H9 (cell line): ENCODE measurements around the gene PDIA6. TPM values are rescaled to one million over a fixed set of nuclear protein-coding genes. Genes with fewer than 3 reads are reported as not detected.
"Not testable (repeated sequence)": the region's sequence is repeated elsewhere in the genome, so short reads cannot be mapped to it uniquely, and the experiment has no call there.

ENCODE experiments used
- DNase-seq: peaks from one replicate; pipeline ENCODE4 v3.0.0-alpha.2; 2017
- H2AFZ ChIP-seq: one replicate; pipeline ENCODE4 v1.6.1; 2013; ENCODE audit warnings: mild to moderate bottlenecking, low read length, control low read depth, moderate library complexity
- H2AK5ac ChIP-seq: 2 replicates; pipeline ENCODE4 v1.6.1; 2013; ENCODE audit warnings: low read length, control low read depth, mixed read lengths; ENCODE audit not compliant: insufficient read length
- H2BK120ac ChIP-seq: one replicate; pipeline ENCODE4 v1.6.1; 2013; ENCODE audit warnings: low read depth, mild to moderate bottlenecking, low read length, control low read depth, inconsistent platforms; ENCODE audit not compliant: poor library complexity, severe bottlenecking
- H2BK12ac ChIP-seq: 2 replicates; pipeline ENCODE4 v1.6.1; 2013; ENCODE audit warnings: low read length, control low read depth, mixed read lengths, low read depth; ENCODE audit not compliant: insufficient read length
- H2BK15ac ChIP-seq: 2 replicates; pipeline ENCODE4 v1.6.1; 2013; ENCODE audit warnings: low read depth, low read length, control low read depth
- H2BK20ac ChIP-seq: one replicate; pipeline ENCODE4 v1.6.1; 2013; ENCODE audit warnings: low read depth, mild to moderate bottlenecking, low read length, control low read depth, inconsistent platforms; ENCODE audit not compliant: poor library complexity, severe bottlenecking
- H2BK5ac ChIP-seq: 2 replicates; pipeline ENCODE4 v1.6.1; 2013; ENCODE audit warnings: low read length, control low read depth, mixed read lengths; ENCODE audit not compliant: insufficient read length
- H3K14ac ChIP-seq: 2 replicates; pipeline ENCODE4 v1.6.1; 2013; ENCODE audit warnings: low read length, control low read depth; ENCODE audit not compliant: insufficient read depth
- H3K18ac ChIP-seq: 2 replicates; pipeline ENCODE4 v1.6.1; 2013; ENCODE audit warnings: low read depth, mild to moderate bottlenecking, mixed read lengths, low read length, control low read depth; ENCODE audit not compliant: insufficient read length
- H3K23ac ChIP-seq: 2 replicates; pipeline ENCODE4 v1.6.1; 2013; ENCODE audit warnings: low read length, control low read depth, mixed read lengths, low read depth; ENCODE audit not compliant: insufficient read length
- H3K23me2 ChIP-seq: 2 replicates; pipeline ENCODE4 v1.6.1; 2013; ENCODE audit warnings: low read depth, mild to moderate bottlenecking, mixed read lengths, low read length, control low read depth; ENCODE audit not compliant: insufficient read length, poor library complexity, severe bottlenecking
- H3K27ac ChIP-seq: 2 replicates; pipeline ENCODE4 v1.5.1; 2013; ENCODE audit warnings: low read length, control low read depth, mixed read lengths, low read depth; ENCODE audit not compliant: insufficient read length
- H3K27me3 ChIP-seq: 2 replicates; pipeline ENCODE4 v1.6.1; 2013; ENCODE audit warnings: low read length, control low read depth, inconsistent platforms; ENCODE audit not compliant: insufficient read depth
- H3K4ac ChIP-seq: 2 replicates; pipeline ENCODE4 v1.6.1; 2013; ENCODE audit warnings: low read depth, mild to moderate bottlenecking, control low read depth, inconsistent platforms, low read length, moderate library complexity
- H3K4me1 ChIP-seq: 2 replicates; pipeline ENCODE4 v1.6.1; 2013; ENCODE audit warnings: low read length, control low read depth, inconsistent platforms; ENCODE audit not compliant: insufficient read depth
- H3K4me2 ChIP-seq: 2 replicates; pipeline ENCODE4 v1.6.1; 2013; ENCODE audit warnings: low read length, control low read depth, mixed read lengths; ENCODE audit not compliant: insufficient read length, insufficient read depth
- H3K56ac ChIP-seq: 2 replicates; pipeline ENCODE4 v1.6.1; 2013; ENCODE audit warnings: low read depth, mild to moderate bottlenecking, mixed read lengths, low read length, control low read depth; ENCODE audit not compliant: insufficient read length
- H3K79me1 ChIP-seq: 2 replicates; pipeline ENCODE4 v1.6.1; 2013; ENCODE audit warnings: low read depth, mild to moderate bottlenecking, moderate library complexity, low read length, control low read depth, inconsistent platforms; ENCODE audit not compliant: insufficient read depth, poor library complexity, severe bottlenecking
- H3K79me2 ChIP-seq: 2 replicates; pipeline ENCODE4 v1.6.1; 2013; ENCODE audit warnings: low read length, control low read depth, inconsistent platforms; ENCODE audit not compliant: insufficient read depth
- H3K9ac ChIP-seq: 2 replicates; pipeline ENCODE4 v1.6.1; 2013; ENCODE audit warnings: low read length, control low read depth, mixed read lengths; ENCODE audit not compliant: insufficient read length; ENCODE audit errors: extremely low read depth
- H3K9me3 ChIP-seq: one replicate; pipeline ENCODE4 v1.6.1; 2013; ENCODE audit warnings: low read depth, low read length, inconsistent platforms; ENCODE audit not compliant: control insufficient read depth
- H3T11ph ChIP-seq: one replicate; pipeline ENCODE4 v1.6.1; 2013; ENCODE audit warnings: mild to moderate bottlenecking, low read length, control low read depth, inconsistent platforms
- H4K20me1 ChIP-seq: one replicate; pipeline ENCODE4 v1.6.1; 2013; ENCODE audit not compliant: control insufficient read depth, insufficient read length, insufficient read depth
- H4K5ac ChIP-seq: 2 replicates; pipeline ENCODE4 v1.6.1; 2013; ENCODE audit warnings: low read depth, mild to moderate bottlenecking, mixed read lengths, low read length, control low read depth; ENCODE audit not compliant: insufficient read length
- H4K8ac ChIP-seq: replicated peaks from 2 replicates; pipeline ENCODE4 v1.6.1; 2013; ENCODE audit warnings: low read length, control low read depth, mixed read lengths, low read depth; ENCODE audit not compliant: insufficient read length
- H4K91ac ChIP-seq: 2 replicates; pipeline ENCODE4 v1.6.1; 2013; ENCODE audit warnings: low read depth, mild to moderate bottlenecking, moderate library complexity, mixed read lengths, low read length, control low read depth; ENCODE audit not compliant: insufficient read length
- H3K27ac Mint-ChIP-seq, 3 experiments: 2 replicates in 2 of 3; 3 replicates in 1 of 3; pipeline ENCODE4 v1.8.0; 2020 to 2021; ENCODE audit warnings: mixed read lengths in 3 of 3, mild to moderate bottlenecking in 1 of 3, moderate library complexity in 1 of 3
- H3K27me3 Mint-ChIP-seq: 2 replicates; pipeline ENCODE4 v1.8.0; 2021; ENCODE audit warnings: low read depth, mild to moderate bottlenecking, moderate library complexity, mixed read lengths
- H3K36me3 Mint-ChIP-seq, 3 experiments: 2 replicates in 2 of 3; 3 replicates in 1 of 3; pipeline ENCODE4 v1.8.0; 2020 to 2021; ENCODE audit warnings: low read depth in 3 of 3, mixed read lengths in 3 of 3; ENCODE audit not compliant: insufficient read depth in 1 of 3
- H3K4me1 Mint-ChIP-seq, 2 experiments: 2 replicates each; pipeline ENCODE4 v1.8.0; 2020; ENCODE audit warnings: mixed read lengths in 2 of 2
- H3K4me3 Mint-ChIP-seq, 2 experiments: 2 replicates in 1 of 2; 3 replicates in 1 of 2; pipeline ENCODE4 v1.8.0; 2020 to 2021; ENCODE audit warnings: mild to moderate bottlenecking in 2 of 2, mixed read lengths in 2 of 2, moderate library complexity in 1 of 2
- H3K9me3 Mint-ChIP-seq, 2 experiments: 2 replicates in 1 of 2; 3 replicates in 1 of 2; pipeline ENCODE4 v1.8.0; 2020; ENCODE audit warnings: mild to moderate bottlenecking in 2 of 2, mixed read lengths in 2 of 2, moderate library complexity in 1 of 2
- WGBS: extraction: QIAGEN DNeasy Blood & Tissue Kit; methylation state at CpG from one replicate; pipeline ENCODE4 v1.1.7; 2013; ENCODE audit warnings: missing lambda C conversion rate, low lambda C conversion rate, mixed read lengths; ENCODE audit not compliant: insufficient read length; ENCODE audit errors: extremely low coverage; 5-methylcytosine and 5-hydroxymethylcytosine counted together
- total RNA-seq: library from RNA; stranded (reverse); gene quantifications from 2 replicates; pipeline ENCODE4 v1.2.1, GENCODE V29; 2021
- TF ChIP-seq, protein P1 (sequence below): fragments of 200-600 bp; sonication (generic); conservative IDR thresholded peaks from 3 replicates; pipeline ENCODE4 v1.8.0; 2021; ENCODE audit warnings: antibody characterized with exemption, mild to moderate bottlenecking

Gene PDIA6
- total RNA-seq, 1 experiment from 2014 or later, result 301 TPM

DNA sequence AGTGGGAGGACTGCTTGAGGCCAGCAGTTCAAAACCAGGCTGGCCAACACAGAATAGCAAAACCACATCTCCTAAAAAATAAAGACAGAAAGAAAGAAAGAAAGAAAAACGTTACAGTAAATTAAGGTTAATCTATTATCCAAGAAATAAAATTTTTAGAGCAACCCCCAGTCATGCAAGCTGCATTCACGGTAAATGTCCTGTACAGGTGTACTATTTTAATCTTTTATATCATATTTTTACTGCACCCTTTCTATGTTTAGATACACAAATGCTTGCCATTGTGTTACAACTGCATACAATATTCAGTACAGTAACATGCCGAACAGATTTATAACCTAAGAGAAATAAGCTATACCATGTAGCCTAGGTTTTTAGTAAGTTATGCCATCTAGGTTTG is 6.0 kb downstream of the PDIA6 start:
- H3K9me3 Mint-ChIP-seq, result no peaks in the 10 kb centered on the region
- no peak for DNase-seq

DNA sequence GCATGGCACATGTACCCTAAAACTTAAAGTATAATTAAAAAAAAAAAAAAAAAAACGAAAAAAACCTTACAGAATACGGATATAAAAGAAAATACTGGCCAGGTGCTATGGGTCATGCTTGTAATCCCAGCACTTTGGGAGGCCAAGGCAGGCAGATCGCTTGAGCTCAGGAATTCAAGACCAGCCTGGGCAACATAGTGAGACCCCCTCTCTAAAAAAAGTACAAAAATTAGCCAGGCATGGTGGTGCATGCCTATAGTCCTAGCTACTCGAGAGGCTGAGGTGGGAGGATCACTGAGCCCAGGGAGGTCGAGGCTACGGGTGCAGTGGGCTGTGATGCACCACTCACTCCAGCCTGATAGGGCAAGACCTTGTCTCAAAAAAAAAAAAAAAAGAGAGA is 6.6 kb downstream of the PDIA6 start:
- H2BK12ac ChIP-seq, H3K9ac ChIP-seq, H3K4me1 ChIP-seq, H2BK120ac ChIP-seq, H2BK5ac ChIP-seq, H2AK5ac ChIP-seq, H3K23ac ChIP-seq, H3K4me2 ChIP-seq, H2AFZ ChIP-seq, H3K4me3 Mint-ChIP-seq, H3K14ac ChIP-seq, H3K23me2 ChIP-seq, H2BK20ac ChIP-seq, H3K27ac Mint-ChIP-seq, H3K27me3 ChIP-seq, H2BK15ac ChIP-seq, H3K27me3 Mint-ChIP-seq, H4K5ac ChIP-seq, H3K9me3 ChIP-seq, H3K9me3 Mint-ChIP-seq, H3T11ph ChIP-seq, H4K91ac ChIP-seq, H4K20me1 ChIP-seq, H3K56ac ChIP-seq, H3K18ac ChIP-seq, H4K8ac ChIP-seq, H3K27ac ChIP-seq, H3K4ac ChIP-seq, DNase-seq: not testable (repeated sequence)
- Histone ChIP-seq H3K79me1 (peaks cover 14% of the 10 kb centered on the region), H3K79me2 (peaks cover 58% of the 10 kb centered on the region)
- WGBS, result no CpG with 5 or more reads among the region's 6 CpGs
- H3K36me3 Mint-ChIP-seq, result peaks cover 26 to 35% (median 33%) of the 10 kb centered on the region in 3 experiments; a peak in 6 of 7 replicates
- peaks cover 19 to 25% of the 10 kb centered on the region in 2 experiments for H3K4me1 Mint-ChIP-seq

More for the DNA sequence above, 6.0 kb downstream of the PDIA6 start:
- Histone ChIP-seq H2BK20ac (no peak overlapping the region), H3K27me3 (no peaks in the 10 kb centered on the region), H3K4ac (no peak overlapping the region), H4K91ac (no peak overlapping the region), H3K9me3 (no peaks in the 10 kb centered on the region), H3K23ac (no peak overlapping the region), H3K14ac (no peak overlapping the region), H4K8ac (no peak overlapping the region), H2BK15ac (no peak overlapping the region), H3K4me1 (no peaks in the 10 kb centered on the region; the same call in 1 of the 2 replicates), H3T11ph (no peak overlapping the region), H3K4me2 (no peak overlapping the region), H2BK120ac (no peak overlapping the region), H3K9ac (no peak overlapping the region), H3K79me1 (peaks cover 12% of the 10 kb centered on the region), H2AK5ac (no peak overlapping the region), H3K56ac (no peak overlapping the region), H2AFZ (no peak overlapping the region), H3K23me2 (peaks cover 3% of the 10 kb centered on the region), H3K18ac (no peak overlapping the region), H3K79me2 (peaks cover 62% of the 10 kb centered on the region), H4K20me1 (peaks cover 3% of the 10 kb centered on the region), H2BK12ac (no peak overlapping the region), H2BK5ac (no peak overlapping the region), H4K5ac (no peak overlapping the region), H3K27ac (no peak overlapping the region)
- TF ChIP-seq, protein P1, sequence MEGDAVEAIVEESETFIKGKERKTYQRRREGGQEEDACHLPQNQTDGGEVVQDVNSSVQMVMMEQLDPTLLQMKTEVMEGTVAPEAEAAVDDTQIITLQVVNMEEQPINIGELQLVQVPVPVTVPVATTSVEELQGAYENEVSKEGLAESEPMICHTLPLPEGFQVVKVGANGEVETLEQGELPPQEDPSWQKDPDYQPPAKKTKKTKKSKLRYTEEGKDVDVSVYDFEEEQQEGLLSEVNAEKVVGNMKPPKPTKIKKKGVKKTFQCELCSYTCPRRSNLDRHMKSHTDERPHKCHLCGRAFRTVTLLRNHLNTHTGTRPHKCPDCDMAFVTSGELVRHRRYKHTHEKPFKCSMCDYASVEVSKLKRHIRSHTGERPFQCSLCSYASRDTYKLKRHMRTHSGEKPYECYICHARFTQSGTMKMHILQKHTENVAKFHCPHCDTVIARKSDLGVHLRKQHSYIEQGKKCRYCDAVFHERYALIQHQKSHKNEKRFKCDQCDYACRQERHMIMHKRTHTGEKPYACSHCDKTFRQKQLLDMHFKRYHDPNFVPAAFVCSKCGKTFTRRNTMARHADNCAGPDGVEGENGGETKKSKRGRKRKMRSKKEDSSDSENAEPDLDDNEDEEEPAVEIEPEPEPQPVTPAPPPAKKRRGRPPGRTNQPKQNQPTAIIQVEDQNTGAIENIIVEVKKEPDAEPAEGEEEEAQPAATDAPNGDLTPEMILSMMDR, result no peak
- Mint-ChIP-seq H3K27ac (no peak overlapping the region), H3K4me1 (peaks cover 23 to 31% of the 10 kb centered on the region in 2 experiments), H3K4me3 (no peak overlapping the region), H3K36me3 (peaks cover 26 to 30% (median 28%) of the 10 kb centered on the region in 3 experiments; a peak in 6 of 7 replicates), H3K27me3 (no peaks in the 10 kb centered on the region)
- WGBS, result no CpG with 5 or more reads among the region's 3 CpGs
